Stimulated activated CD4-positive, alpha-beta T cell treated with anti-CD3 and anti-CD28 coated beads, Interleukin-2, amount 100 ng/mL, for 24 hours (primary cell): ENCODE results near the gene SNX25.

ENCODE experiments used
- DNase-seq, 2 donors: peaks; one replicate each; pipeline ENCODE4 v3.0.0-alpha.2; 2020

SNX25 gene

DNA sequence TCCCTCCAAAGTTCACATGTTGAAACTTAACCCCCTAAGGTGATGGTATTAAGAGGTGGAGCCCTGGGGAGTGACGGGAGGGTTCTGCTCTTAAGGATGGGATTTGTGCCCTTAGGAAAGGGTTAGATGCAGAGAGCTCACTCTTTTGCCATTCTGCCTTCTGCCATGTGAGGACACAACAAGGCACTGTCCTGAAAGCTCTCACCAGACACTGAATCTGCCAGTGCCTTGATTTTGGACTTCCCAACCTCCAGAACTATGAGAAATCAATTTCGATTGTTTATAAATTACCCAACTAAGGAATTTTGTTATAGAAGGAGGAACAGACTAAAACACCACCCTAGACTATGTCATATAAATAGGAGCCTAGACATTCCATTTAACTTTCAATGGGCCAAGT, 174.7 kb downstream of the SNX25 start:
- DNase-seq = no peak

GRCh38 chr4:185384930-185385331, 175.5 kb downstream of the SNX25 start:
- no peak for DNase-seq

DNA sequence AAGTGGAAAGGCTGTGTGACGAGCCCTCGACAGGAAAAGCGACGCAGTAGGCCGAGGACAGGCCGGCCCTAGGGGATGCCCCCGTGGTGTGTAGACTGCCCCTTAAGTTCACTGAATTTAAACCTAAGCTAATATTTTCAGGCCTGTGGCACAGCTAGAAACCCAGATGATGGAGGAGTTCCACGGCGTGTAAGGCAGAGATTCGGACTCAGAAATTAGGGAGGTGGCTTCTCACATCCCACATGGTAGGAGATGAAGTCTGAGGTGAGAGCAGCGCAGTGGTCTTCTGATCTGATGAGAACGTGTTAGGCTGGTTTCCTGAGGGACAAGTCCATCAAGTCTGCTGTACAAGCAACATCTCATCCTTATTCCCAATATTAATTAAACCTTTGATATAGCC, 178.6 kb downstream of the SNX25 start:
- no peak for DNase-seq

DNA sequence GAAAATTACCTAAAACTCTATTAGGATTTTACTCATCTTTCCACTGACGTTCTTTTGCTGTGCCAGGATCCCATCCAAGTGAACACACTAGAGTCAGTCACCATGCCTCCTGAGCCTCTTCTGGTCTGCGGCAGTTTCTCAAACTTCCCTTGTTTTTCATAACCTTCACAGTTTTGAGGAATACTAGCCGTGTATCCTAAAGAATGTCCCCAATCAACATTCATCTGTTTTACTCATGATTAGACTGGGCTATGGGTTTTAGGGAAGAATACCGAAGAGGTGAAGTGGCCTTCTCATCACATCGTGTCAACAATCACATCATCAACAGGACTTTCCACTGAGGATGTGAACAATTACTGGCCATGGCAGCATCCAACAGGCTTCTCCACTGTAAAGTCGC, 181.5 kb downstream of the SNX25 start:
- no peak for DNase-seq

- no peak for DNase-seq
Observed at GRCh38 chr4:185392156-185392555, 182.8 kb downstream of the SNX25 start.

DNA sequence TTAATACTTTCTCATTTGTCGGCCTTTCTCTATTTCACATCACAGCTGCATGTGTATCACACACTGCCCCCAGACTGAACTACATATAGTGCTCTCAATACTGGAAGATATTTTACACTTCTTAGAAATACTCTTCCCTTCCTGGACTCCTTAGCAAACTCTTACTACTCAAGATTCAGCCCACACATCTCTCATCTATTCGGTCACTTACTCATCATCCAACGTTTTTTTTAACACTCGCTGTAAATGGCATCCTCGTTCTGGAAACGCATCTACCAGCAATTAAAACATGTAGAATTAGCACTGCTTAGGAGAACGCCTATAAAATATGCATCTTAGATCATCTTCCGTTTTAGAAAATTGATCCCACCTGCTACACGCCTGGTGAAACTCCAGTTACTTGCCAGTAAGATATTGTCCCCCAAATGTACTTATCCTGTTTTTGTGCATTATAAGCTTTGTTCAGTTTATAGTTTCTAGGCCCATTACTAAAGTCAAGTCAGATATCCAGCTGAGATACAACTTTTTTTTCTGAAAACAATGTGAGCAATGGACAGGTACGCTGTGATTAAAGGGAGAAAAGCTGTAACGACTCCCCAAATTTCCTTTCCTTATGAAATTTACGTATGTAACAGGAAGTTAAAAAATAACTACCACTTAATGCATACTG, 185.3 kb downstream of the SNX25 start:
- DNase-seq = no peak

GRCh38 chr4:185395238-185395955, 186.0 kb downstream of the SNX25 start, which contains the start of gene LRP2BP:
TSS of gene LRP2BP (minus strand) at chr4:185395924. CDS start at chr4:185378186, 17,738 bp downstream.
- DNase-seq = no peak

DNA sequence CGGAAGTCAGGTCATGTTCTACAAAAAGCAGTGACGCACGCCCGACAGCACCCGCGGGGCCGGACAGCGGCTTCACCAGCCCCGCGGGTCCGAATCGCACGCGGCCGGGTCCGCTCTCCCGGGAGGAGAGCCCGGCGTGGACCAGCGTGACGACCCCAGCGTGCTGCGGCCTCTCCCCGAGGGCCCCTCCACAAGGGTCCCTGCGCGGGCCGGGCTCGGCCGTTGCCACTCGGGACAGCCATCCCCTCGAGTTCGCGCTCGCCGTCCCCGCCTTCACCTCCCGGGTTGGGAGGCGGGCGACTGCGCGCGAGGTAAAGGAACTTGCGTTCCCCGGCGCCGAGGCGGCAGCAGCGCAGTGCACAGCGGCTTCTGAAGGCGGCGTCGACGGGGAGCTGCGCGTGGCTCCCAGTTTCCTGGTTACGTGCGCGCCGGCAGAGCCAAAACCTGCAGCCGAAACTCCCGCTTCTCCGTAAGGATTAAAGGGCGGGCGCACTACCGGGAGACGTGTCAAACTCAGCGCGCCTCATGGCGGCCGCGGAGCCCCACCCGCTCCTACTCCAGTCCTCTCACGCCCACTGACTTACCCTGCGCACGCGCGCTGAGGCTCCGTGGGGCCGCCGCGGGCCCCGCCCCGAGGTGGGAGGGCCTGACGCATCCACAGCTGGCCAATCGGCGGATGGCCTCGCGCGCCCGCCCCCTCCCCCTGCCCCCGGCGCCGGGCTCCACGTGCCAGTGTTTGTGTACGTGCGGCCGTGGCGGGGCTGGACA, 186.7 kb downstream of the SNX25 start:
- DNase-seq = peak; percentile 96

DNA sequence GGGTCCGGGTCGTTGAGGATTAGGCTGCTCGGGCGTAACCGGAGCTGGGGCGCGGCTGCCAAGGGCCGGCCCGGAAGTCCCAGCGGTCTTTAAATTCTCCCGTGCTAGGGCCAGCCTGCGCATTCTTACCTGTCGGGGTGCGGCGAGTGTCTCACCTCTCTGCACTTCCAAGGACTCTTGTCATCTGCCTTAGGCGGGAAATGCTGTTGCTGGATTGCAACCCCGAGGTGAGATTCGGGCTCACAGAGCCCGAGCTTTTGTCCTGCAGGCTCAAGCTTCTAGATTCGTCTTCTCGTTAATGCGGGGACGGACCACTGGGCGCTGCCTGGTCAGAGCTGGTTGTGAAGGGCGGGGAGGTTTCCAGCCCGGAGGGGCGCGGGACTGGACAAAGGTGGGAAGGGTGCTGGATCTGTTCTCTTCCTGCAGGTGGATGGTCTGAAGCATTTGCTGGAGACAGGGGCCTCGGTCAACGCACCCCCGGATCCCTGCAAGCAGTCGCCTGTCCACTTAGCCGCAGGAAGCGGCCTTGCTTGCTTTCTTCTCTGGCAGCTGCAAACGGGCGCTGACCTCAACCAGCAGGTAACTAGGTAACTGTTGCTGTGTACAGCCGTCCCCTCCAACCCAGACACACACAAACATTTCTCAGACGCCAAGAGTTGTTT, 187.5 kb downstream of the SNX25 start, which contains the start of gene ANKRD37:
Gene ANKRD37, plus strand, starts transcription at position 118 of the 662 bp plus-strand sequence. Its CDS starts 83 bp downstream, at position 201.
- DNase-seq = no peak

- no peak for DNase-seq
Observed at GRCh38 chr4:185398618-185399017, 189.2 kb downstream of the SNX25 start.

DNA sequence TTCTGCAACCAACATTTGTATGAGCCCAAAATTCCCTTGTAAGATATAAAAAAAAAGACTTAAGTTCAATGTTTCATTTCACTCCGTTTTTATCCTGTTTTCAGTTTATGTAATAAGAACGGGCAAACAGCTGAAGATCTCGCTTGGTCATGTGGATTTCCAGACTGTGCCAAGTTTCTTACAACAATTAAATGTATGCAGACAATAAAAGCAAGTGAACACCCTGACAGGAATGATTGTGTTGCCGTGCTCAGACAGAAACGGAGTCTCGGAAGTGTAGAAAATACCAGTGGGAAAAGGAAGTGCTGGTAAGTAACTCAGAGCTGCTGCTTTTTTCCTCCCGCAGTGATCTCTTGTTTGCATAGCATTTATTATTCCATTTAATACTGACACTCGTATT, 190.1 kb downstream of the SNX25 start:
- DNase-seq = no peak

- no peak for DNase-seq
Observed at GRCh38 chr4:185404031-185404430, 194.6 kb downstream of the SNX25 start.

GRCh38 chr4:185405296-185405999, 196.1 kb downstream of the SNX25 start:
- DNase-seq = no peak

- DNase-seq = no peak
Observed at GRCh38 chr4:185408432-185408831, 199.0 kb downstream of the SNX25 start.

DNA sequence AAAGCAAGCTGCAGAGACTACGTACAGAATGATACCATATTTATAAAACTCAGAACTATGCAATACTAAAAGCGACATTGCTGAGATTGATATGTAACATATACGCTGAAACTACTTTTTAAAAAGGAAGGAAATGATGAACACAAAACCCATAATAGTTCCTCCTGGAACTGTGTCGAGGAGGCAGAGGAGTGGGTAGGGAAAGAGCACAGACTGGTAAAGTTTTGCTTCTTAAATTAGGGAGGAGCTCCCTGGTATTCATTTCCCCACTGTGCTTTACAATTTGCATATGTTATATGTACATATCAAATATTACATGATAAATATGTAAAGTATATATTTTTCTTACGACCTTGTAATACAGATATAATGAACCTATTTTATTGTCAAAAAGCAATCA, 202.5 kb downstream of the SNX25 start:
- no peak for DNase-seq

DNA sequence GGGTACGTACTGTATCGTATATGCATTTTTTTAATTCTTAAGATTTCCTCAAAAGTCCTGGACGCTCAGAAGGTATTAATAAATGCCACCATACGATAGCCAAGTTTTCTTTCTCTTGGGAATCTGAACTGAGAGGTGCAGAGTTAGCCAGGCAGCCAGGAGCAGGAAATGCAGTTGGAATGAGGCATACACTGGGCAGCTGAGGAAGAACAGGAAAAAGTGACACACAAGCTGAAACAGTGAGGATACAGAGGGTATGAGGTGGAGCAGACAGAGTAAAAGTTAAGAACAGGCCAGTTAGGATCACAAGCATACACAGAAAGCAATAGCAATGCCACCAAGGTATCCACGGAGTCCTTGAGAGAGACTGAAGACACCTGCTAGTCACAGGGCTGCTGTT, 203.0 kb downstream of the SNX25 start:
- DNase-seq = no peak
